GM19043 (cell line): ENCODE measurements around the gene CRISPLD2.

Experiments
- ATAC-seq: cut with Tn5 transposase; IDR thresholded peaks from one replicate; pipeline ENCODE4 v1.9.1; 2021; ENCODE audit warnings: low read depth; ENCODE audit not compliant: unreplicated experiment

The CRISPLD2 gene

GRCh38 chr16:84819644-84820304 lies at the start of gene CRISPLD2:
TSS of gene CRISPLD2 (plus strand) at chr16:84819985. CDS start at chr16:84838496, 18,511 bp downstream.
- no peak for ATAC-seq

- no peak for ATAC-seq
Observed at GRCh38 chr16:84773312-84773711, 46.5 kb upstream of the CRISPLD2 start.

- no peak for ATAC-seq
Observed at GRCh38 chr16:84774810-84775209, 45.0 kb upstream of the CRISPLD2 start.

- no peak for ATAC-seq
Observed at GRCh38 chr16:84775262-84775810, 44.4 kb upstream of the CRISPLD2 start.

GRCh38 chr16:84777435-84777834 lies 42.4 kb upstream of the CRISPLD2 start:
- no peak for ATAC-seq

- ATAC-seq = no peak
Observed at GRCh38 chr16:84778720-84779119, 41.1 kb upstream of the CRISPLD2 start.

GRCh38 chr16:84780063-84780462 lies 39.7 kb upstream of the CRISPLD2 start:
- ATAC-seq = no peak

- no peak for ATAC-seq
Observed at GRCh38 chr16:84780544-84781376, 39.0 kb upstream of the CRISPLD2 start.

GRCh38 chr16:84782846-84783245 lies 36.9 kb upstream of the CRISPLD2 start:
- no peak for ATAC-seq

GRCh38 chr16:84785843-84786581 lies 33.8 kb upstream of the CRISPLD2 start:
- no peak for ATAC-seq

- ATAC-seq = no peak
Observed at GRCh38 chr16:84786605-84787262, 33.1 kb upstream of the CRISPLD2 start.

- no peak for ATAC-seq
Observed at GRCh38 chr16:84787263-84787622, 32.5 kb upstream of the CRISPLD2 start.

GRCh38 chr16:84788920-84789391 lies 30.8 kb upstream of the CRISPLD2 start:
- no peak for ATAC-seq

GRCh38 chr16:84789431-84789830 lies 30.4 kb upstream of the CRISPLD2 start:
- no peak for ATAC-seq

- no peak for ATAC-seq
Observed at GRCh38 chr16:84790301-84790700, 29.5 kb upstream of the CRISPLD2 start.

- ATAC-seq = no peak
Observed at GRCh38 chr16:84791088-84791487, 28.7 kb upstream of the CRISPLD2 start.

- no peak for ATAC-seq
Observed at GRCh38 chr16:84791501-84791900, 28.3 kb upstream of the CRISPLD2 start.

- no peak for ATAC-seq
Observed at GRCh38 chr16:84794186-84794585, 25.6 kb upstream of the CRISPLD2 start.

GRCh38 chr16:84794626-84795025 lies 25.2 kb upstream of the CRISPLD2 start:
- ATAC-seq = no peak

GRCh38 chr16:84795329-84796053 lies 24.3 kb upstream of the CRISPLD2 start:
- no peak for ATAC-seq
